Measurements from ENCODE around the gene ALKBH3.

Gene ALKBH3

DNA sequence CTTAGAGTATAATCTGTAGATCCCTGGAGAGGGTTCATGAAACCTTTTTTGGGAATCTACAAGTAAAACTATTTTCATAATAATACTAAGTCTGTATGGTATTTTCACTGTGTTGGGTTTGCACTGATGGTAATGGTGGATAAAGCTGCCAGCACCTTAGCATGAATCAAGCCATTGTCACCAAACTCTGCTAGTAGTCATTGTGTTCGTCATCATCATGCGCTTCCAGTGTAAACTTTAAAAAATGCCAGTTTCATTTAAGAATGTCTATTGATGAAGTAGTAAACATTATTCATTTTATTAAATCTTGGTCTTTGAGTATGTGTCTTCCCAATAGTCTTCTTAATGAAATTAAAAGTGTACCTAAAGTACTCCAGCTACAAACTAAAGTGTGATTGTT lies 15.0 kb downstream of the ALKBH3 start:
- DNase-seq: no peak

DNA sequence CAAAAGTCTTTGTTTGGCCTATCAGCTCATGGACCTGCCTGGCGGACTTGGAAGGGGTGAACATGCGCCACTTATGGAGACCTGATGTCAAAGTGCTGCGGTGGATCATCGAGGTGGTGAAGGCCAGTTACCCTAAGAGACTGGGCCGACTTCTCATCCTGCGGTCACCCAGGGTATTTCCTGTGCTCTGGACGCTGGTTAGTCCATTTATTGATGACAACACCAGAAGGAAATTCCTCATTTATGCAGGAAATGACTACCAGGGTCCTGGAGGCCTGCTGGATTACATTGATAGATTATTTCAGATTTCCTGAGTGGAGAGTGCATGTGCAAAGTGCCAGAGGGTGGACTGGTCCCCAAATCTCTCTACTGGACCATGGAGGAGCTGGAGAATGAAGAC lies 17.9 kb downstream of the ALKBH3 start:
- DNase-seq: no peak

DNA sequence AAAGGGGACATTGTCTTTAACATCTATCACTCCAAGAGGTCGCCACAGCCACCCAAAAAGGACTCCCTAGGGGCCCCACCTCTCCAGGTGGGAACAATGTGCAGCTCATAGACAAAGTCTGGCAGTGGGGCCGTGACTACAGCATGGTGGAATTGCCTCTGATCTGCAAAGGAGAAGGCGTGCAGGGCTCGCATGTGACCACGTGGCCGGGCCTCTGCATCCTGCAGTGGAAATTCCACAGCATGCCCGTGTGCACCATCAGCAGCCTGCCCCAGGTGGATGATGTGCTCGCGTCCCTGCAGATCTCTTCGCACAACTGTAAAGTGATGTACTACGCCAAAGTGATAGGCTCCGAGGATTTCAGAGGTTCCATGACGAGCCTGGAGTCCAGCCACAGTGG lies 18.5 kb downstream of the ALKBH3 start:
- no peak for DNase-seq

DNA sequence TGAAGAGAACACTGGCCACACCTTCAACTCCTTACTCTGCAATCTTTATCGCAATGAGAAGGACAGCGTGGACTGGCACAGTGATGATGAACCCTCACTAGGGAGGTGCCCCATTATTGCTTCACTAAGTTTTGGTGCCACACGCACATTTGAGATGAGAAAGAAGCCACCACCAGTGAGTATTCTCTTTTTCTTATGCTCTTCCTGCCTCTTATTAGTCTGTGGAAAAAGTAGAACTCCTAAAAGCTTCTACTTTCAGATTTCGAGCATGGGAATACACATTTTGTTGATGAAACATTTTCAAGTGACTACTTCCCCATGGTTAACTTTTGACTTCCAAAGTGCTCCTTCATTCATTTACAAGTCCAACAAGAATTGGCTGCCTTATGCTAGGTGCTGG lies 20.9 kb downstream of the ALKBH3 start:
- no peak for DNase-seq

DNA sequence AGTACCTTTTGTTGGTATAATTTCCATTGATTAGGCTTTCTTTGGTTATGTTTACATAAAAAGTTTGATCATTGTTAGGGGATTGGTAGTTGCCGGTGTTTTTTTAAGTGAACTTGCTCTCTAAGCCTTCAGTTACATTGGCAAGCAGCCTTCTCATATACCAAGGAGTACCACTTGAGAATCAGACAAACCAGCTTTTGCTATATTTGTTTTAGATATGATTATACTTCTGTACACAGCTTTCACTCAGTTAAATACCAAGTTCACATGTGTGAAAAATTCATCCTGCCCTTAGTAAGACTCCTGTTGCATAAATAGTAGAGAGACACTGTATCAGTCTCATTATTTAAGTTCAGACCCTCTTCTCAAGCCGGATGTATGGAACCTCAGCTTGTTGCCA lies 22.4 kb downstream of the ALKBH3 start:
- no peak for DNase-seq

DNA sequence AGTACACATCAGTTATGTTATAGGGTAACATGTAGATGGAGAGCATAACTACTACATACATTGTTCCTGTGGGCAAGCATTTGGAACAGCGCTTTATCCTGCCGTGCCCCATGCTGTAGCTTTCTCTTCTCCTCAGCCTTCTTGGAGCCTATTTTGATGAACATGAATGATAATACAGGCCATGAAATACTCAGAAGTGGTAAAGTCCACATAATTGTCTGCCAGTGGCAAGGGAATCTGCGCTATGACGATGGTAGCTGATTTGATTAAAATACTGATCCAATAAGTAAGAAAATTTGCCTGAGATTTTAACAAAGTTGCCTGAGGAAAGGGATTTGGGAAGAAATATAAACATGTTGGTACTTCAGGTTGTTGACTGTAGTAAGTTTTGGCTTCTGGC lies 23.3 kb downstream of the ALKBH3 start:
- DNase-seq: no peak

DNA sequence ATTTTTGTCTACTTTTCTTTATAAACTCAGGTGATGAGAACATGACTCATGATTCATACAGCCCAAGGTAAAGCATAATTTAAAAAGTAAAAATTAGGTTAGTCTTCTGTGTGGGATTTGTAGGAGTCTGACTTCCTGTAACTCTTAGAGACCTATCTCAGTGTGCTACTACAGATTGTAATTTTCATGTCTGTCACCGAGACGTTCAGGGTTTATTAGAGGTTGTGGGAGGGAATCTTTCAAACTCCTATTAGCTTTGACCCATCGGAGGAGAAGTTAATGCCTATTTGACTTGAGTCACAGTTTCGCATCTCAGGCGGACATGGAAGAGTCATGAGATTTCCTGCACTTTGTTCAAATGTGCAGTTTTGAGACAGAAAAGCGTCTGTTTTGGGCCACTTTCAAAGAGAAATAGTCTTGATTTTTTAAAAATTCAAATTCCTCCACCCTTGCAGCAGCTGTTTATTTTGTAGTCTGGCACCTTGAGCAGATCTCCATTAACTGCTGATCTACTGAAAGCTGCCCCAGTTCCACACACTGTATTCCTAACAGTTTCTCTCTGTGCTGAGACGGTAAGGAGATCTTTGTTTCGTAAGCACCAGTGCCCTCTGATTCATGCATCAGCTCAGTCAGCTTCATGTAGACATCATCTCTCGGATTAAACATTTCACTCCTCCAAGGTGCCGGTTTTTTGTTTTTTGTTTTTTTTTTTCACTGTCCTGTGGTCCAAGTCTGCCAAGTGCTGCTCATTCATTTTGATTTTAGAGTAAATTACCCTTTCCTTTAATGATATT lies 24.3 kb downstream of the ALKBH3 start:
- no peak for DNase-seq

DNA sequence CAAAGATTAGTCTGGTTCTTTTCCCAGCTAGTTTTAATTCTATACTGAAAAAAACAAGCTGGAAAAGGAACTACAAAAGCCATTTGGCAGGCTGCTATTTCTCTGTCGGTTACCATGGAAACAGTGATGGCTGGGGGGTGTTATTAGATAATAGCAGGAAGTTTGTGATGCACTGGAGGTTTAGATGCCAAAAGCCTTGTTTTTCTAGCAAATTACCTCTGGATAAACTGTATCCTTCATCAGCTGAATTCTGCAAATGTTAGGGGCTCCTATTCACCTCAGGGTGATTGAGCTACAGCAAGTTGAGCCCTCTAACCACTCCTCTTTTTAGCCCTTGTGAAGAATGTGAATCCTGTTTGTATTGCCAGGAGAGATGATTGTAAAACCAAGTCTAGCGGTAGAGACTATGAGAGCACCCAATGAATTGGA lies 25.2 kb downstream of the ALKBH3 start:
- no peak for DNase-seq

DNA sequence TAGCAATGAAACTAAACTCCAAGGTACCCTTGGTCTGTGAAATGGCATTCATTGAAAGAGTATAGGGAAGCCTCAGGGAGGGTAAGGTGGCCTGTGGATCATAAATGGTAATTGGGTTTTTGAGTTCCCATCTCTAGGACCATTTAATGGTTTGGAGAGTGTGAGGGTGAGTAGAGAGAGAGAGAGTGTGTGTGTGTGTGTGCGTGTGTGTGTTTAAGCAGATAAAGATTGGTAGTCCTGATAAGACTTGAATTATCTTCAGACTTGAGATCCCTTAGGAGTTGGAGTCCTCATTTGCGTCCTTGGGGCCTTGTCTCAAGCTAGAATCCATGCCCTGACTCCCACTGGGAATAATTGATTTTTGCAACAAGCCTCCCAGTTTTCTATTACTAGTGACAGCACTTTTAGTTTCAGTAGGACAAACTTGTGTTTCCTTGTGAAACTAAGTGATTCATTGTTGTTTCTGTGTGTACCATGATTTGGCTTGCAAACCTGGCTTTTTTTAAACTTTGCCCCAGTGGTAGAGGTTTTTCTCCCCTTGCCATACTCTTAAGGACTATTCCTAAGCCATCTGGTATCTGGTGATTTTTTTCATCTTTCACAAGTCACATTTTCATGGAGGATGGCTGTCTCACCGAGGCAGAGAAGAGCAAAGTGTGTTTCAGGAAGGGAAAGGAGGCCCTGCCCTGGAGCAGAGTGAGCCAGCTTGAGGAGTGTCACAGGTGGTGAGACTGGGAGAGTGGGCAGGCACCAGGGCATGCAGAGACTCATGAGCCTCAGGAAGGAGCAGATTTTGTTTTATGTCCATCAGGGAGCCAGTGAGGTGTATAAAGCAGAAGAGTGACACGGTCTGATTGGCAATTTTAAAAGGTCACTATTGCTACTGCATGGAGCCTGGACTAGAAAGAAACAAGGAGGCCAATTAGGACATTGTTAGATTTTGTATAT lies 26.7 kb downstream of the ALKBH3 start:
- no peak for DNase-seq

DNA sequence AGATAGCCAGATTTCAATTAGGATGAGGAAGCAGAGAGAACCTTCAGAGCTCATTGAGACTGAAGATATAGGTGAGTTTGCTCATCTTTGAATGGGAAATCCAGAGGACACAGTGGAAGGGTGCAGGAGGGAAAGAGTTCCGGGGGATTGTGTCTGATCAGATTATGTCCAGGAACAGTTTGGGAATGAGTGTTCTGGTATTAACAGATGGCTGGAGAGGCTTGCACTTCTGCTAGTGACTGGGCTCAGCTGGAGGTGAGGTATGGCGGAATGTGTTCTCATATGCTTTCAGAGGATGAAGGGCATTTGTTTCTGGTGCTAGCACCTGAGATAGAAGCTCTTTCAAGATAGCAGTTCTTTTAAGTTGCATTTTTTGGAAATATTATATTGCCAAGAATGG lies 27.6 kb downstream of the ALKBH3 start:
- no peak for DNase-seq

DNA sequence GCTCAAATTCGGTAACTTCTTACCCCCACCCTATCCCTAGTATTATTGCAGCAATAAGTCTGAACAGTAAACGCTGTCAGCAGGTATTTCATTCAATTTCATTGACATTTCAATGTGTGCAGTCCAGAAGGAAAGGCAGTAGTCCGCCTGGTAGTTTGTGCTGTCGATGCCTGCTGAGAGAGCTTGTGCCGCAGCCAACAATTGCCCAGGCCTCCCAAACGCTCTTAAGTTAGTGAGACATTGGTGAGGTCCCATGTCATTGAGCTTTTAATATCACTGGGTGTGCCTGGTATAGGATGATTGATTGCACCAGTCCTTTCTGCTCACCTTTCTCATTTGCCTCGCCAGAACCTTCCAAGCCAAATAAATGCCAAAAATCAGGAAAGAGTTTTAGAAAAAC lies 28.1 kb downstream of the ALKBH3 start:
- DNase-seq: no peak

DNA sequence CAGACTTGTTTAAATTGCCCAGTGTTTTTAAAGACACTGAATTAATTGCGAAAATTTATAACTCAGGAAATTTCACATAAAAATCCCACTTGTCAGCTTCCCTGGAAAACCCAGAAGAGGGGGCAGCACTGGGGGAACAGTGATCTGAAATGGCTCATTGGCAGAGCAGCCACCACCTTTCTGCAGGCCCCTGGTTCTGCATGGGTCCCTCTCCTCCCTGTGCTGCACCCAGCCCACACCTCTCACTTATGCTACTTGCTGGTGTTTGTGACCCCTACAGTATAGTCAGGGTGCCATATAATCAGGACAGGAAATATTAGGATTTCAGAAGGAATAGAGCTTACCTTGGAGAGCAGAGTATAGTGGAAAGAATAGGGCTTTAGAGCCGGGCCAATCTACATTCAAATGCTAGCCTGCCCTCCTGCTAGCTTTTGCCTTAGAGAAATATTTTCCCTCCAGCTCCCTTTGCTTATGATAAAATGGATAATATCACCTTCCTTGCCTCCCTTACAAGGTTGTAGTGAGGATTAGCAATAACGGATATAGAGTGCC lies 33.3 kb downstream of the ALKBH3 start:
- no peak for DNase-seq

DNA sequence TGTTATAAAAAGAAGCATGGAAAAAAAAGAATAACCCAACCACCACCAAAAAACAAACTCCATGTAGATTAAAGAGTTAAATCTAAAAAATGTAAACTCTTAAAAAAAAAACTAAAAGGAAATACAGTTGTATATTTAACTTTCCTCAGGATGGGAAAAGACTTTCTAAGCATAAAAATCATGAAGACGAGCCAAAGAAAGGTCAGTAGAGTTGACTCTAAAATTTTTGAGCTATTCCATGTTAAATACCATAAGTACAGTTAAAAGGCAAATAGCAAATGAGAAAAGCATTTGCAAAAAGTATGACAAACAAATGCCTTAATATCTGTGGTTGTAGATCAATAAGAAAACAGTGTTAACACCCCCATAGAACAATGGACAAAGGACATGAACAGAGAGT lies 33.8 kb downstream of the ALKBH3 start:
- DNase-seq: no peak

DNA sequence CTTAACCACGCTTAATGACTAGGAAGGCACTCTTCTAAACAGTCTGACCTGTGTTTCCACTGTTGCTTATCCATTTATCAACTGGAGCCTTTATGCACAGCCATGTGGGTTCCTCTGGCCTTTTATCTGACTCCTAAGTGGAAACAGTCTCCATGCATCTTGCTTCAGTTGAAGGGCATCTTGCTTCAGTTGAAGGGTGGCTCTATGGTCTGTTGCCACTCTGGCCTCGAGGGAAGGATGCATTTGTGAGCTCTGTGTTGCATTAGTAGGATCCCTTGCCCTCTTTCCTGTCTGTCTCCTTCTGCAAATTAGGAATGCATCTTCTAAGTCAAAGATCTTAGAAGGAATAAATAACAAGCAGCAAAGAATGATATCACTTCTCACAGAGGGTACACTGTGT lies 36.0 kb downstream of the ALKBH3 start:
- DNase-seq: no peak

DNA sequence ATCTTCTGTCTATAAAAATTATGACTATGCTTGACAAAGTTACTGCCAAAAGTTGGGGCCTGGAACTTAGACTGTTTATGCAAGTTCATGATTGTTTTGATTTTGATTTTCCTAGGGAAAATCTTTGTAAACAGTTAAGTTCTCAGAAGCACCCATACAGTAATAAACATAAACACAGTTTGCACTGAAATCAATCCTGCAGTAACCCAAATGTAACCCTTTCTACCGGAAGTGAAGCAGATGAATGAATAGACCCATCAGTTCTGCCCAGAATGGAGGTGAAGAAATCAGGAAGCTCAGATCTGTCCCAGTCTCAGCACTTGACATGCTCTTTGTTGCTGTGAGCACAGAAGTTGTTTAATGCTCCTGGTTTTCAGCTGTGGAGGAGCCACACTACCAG lies 37.2 kb downstream of the ALKBH3 start:
- DNase-seq: no peak

DNA sequence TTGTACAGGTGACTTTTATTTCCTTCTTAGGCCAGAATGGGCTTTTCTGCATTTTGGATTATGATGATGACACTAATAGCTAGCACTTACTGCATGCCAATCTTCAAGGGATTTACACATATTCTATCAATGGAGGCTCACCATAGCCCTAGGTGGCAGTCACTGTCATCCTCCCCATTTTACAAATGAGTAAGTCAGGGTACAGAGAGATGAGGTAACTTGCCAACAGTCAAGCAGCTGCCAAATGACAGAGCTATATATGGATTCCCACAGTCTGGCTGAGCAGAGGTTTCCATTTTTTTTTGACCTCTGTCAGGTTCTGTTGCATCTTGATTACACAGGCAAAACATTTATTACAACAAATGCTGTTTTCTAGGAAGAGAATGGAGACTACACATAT lies 38.0 kb downstream of the ALKBH3 start:
- no peak for DNase-seq

DNA sequence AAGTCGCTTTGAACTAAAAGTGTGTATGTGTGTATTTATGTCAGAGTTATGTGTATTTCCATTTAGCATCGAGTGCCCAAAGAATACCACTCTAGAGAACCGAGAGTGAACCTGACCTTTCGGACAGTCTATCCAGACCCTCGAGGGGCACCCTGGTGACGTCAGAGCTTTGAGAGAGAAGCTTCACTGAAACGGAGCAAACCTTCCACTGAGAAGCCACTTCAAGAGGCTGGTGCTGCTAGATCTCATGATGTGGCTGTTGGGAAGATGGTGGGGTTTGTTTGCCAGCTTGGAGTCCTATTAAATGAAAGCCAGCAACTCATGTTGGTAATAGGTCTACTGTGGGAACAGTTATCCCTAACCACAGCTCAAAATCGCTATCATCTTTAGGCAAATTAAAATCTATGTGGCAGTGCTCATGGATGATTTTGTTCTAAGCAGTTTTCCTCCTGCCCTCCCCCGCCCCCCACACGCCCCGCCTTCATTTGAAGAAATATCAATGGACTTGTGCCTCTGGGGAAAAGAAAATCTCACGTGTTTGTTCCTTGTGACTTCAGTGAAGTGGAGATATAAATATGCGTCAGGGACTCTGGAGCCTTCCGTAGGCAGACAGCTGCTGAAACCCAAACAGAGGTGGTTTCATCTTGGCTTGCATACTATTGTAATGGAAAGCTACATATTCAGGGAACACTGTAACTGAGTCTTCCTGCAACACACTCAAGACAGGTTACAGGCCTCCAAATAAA lies 39.4 kb downstream of the ALKBH3 start:
- no peak for DNase-seq

DNA sequence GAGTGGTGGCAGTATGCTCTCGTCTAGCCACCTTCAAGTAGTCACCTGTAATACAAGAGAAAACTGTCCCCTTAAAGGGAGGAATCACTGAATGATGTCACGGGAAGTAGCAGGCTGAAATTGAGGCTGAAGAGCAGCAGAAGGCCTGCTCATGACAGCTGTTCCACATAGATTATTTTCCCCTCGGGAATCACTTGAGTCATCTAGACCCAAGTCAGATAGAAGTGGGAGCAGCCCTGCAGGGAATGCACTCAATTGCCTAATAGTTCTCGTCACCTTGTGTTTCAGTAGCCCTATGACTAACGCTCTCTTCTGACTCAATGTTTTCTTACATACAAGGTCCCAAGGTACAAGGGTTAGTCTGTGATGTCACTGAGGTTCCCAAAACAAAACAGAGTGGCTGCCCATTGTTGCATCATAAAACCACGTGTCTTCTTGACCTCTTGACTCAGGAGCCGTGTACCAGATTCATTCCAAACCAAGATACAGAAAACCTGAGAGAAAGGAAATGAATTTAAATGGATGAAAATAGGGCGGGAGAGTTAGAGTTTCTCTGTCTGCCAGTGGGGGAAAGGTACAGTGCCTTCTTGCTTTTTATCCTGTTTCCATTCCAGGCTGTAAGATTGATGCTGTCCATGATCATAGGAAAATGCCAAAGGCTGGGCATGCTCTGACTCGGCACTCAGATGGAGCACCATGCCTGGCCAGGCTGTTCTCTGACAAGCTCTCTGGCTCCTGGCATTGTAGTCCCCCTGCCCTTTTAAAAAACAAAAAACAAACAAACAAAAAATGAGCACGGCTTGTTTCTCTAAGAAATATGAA lies 40.2 kb downstream of the ALKBH3 start:
- DNase-seq: no peak

DNA sequence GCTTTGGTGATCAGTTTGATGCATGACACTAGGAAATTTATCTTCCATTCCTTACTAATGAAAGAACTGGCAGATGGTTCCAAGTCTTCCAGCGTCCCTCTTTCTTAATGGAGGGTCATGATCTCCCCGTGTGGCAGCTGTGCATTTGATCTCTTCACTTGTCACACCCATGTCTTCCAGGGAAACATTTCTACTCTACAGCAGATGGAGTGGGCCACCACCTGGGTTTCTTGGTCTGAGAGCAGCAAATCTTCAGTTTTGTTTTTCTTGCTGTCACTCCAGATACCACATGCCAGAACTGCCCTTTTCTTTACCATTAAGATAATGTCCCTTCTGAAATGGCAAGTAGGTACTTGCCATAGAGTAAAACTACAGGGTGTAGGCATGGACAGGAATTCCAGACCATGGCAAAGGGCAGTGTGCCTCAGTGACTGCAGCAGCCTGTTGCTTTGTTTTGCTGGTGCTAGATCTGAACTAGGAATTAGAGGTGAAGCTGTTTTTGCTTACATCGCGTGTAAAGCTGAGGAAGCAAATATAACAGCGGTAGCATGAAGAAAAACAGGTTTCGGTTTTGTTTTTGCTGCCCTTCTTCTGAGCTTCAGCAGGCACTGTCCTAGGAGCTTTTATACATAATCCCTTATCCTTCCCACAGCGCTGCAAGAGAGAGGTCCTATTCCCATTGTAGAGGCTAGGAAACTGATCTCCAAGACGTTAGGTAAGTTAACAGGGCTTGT lies 41.1 kb downstream of the ALKBH3 start:
- no peak for DNase-seq

DNA sequence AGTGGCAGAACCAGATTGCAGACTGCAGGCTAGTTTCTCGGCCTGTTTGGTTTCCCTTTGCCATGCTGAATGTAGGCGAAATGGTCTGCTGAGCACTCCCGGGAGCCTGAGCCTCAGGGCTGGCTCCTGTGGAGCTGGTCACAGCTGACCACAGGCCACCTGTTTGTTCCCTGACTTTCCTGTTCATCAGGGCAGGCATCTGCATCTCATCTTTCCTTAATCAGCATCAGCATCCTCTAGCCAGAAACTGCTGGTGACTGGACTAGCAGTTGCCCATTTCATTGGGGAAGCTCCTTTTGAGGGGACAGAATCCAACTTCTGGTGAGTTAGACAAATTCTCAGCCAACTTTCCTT lies 41.6 kb downstream of the ALKBH3 start:
- no peak for DNase-seq

DNA sequence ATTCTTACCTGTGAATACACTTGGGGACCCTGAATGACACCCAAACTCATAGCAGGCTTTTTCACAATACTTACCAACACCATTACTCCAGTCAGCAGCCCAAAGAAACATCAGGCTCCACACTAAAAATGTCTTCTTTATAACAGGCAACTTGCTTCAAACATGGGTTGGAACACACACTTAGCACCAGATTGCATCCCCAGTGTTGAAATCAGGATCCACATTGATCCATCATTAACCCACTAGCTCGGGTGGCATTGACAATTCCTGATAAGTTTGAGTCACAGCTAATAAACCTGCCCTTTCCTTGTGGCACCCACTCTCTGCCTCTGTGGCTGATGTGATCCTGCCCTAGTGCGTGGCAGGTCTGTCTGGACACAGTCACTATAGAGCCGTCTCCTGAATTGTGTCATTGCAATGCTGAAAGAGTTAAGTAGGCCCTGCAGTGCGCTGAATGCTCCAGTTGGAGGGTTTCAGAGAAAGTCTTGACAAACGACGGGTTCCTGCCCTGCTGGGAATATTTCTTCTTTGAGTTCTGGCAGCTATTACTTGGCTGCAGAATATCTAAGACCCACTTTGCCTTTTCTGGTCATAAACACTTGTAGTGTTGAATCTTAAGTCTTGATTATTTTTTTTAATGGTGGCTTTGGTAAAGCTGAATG lies 42.2 kb downstream of the ALKBH3 start:
- DNase-seq: no peak
